Measurements from ENCODE around the gene OR4D1.
"Not testable (repeated sequence)": the region's sequence is repeated elsewhere in the genome, so short reads cannot be mapped to it uniquely, and the experiment has no call there.

Gene OR4D1

GRCh38 chr17:58147930-58148434 lies at the start of gene OR4D1:
Gene OR4D1, plus strand, starts transcription at chr17:58148384. Its CDS starts 6,770 bp downstream, at chr17:58155154.
- DNase-seq: no peak

DNA sequence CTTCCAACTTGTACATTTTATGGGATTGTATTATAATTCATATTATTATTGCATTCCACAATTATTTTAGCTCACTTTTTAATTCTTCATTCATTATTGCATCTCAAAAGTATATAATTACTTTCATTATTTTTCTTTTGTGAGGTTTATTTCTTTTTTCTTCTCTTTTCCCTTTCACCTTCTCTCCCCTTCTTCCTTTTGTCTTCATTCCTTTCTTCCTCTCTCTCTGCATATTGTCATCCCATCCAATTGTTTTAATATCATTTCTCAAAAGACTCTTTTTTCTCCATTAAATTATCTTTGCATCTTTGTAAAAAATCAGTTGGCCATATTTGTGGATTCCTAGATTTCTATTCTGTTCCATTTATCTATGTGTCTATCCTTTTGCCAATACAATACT lies 47.7 kb upstream of the OR4D1 start:
- DNase-seq: no peak

DNA sequence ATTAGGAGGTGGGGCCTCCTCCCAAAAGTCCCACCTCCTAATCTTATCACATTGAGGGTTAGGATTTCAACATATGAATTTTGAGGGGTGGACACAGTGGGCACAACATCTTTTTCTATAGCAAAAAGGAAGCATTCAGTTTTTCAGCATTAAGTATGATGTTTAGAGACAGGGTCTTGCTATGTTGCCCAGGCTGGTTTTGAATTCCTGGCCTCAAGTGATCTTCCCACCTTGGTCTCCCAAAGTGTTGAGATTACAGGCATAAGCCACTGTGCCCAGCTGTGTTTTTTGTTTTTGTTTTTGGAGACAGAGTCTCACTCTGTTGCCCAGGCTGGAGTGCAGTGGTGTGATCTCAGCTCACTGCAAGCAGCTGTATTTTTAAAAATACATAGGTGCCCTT lies 46.3 kb upstream of the OR4D1 start:
- DNase-seq: not testable (repeated sequence)

GRCh38 chr17:58105093-58105492 lies 43.1 kb upstream of the OR4D1 start:
- DNase-seq: no peak

GRCh38 chr17:58107306-58107705 lies 40.9 kb upstream of the OR4D1 start:
- DNase-seq: no peak

DNA sequence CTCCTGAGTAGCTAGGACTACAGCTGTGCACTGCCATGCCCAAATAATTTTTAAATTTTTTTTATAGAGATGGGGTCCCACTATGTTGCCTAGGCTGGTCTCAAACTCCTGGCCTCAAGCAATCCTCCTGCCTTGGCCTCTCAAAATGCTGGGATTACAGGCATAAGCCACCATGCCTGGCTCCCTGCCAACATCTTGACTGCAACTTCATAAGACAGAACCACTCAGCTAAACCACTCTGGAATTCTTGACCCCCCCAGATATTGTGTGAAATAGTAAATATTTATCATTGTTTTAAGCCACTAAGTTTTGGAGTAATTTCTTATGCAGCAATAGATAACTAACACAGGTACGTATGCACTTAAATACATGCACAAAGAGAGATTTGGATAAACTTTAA lies 39.0 kb upstream of the OR4D1 start:
- no peak for DNase-seq

DNA sequence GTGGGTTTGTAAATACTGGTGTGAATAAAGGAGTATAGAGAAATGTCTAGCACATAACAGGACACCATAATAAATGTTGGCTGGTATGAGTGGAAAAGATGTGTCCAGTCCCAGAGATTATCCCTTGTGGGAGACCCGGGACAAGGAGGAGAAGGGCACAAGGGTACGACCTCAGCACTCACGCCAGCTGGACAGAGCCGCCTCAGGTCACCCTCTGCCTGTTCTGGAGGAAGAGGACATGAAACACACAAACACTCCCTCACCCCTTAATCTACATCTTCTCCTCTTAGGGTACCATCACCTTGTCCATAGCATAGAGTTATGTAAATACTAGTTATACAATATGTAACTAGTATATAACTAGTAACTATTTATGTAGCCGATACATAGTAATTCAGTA lies 38.2 kb upstream of the OR4D1 start:
- no peak for DNase-seq

GRCh38 chr17:58111676-58112075 lies 36.5 kb upstream of the OR4D1 start:
- no peak for DNase-seq

- DNase-seq: peak; percentile 73
These were observed 35.1 kb upstream of the OR4D1 start for GRCh38 chr17:58112970-58113631.

DNA sequence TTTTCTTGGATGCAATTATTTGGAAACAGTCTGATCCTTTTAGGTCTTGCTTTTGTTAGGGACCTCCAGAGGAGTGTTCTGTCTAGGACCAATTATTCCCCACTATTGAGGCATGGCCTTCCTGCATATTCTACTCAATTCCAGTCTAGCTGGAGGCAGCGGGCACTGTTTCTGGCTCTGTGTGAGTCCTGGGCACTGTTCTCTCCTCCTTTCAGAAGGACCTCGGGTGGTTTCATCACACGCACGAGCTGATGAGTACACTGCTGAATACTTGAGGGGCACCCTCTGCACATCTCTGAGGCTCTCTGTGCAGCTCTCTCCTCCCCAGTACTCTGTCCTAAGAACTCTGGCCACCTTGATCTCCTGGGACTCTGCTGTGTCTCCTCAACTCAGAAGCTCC lies 34.2 kb upstream of the OR4D1 start:
- no peak for DNase-seq

DNA sequence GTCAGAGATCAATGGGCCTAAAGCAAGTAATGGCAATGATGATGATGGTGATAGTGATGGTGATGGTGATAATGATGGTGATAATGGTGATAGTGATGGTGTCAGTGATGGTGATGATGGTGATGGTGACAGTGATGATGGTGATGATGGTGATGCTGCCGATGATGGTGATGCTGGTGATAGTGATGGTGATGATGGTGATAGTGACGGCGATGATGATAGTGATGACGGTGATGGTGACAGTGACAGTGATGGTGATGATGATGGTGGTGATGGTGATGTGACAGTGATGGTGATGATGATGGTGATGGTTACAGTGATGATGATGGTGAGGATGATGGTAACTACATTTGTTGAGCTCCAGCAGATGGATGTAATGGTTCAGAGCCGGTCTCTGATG lies 30.8 kb upstream of the OR4D1 start:
- DNase-seq: no peak

GRCh38 chr17:58119491-58119890 lies 28.7 kb upstream of the OR4D1 start:
- no peak for DNase-seq

DNA sequence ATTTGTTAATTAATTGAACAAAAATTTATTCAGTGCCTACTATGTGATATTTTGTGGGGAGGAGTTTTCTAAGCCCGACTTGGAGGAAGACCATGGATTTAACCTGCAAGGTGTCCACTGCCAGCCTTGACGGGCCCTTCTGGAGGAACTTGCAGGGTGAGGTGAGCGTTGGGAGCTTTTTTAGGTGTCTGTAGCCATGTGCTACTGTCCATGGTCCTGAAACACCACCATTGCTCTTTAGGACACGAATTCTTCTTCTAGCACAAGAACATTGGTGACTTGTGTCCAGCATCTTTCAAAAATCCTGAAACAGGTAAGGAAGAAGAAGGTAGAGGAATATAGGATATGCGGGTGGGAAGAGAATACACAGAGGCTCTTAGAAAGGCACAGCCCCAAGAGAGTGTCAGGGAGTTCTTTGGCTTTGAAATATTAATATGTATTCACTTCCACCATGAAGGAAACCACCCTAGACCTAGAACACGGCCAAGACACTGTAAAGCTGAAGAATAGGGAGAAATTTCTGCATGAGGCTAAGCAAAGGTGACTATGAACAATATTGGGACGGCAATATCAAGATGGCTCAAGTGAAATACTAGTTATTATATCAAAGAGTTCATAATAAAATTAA lies 27.9 kb upstream of the OR4D1 start:
- DNase-seq: no peak

- no peak for DNase-seq
These were observed 26.3 kb upstream of the OR4D1 start for GRCh38 chr17:58121925-58122324.

DNA sequence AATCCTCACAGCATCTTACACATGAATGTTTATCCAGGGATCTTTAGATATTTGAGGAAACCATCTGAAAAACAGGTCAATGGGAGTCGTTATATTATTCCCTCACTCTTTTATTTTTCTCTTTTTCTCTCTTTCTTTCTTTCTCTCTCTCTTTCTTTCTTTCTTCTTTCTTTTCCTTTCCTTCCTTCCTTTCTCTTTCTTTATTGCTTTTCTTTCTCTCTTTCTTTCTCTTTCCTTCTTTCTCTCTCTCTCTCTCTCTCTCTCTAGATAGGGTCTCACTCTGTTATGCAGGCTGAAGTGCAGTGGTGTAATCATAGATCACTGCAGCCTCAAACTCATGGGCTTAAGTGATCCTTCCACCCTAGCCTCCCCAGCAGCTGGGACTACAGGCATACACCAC lies 20.3 kb upstream of the OR4D1 start:
- no peak for DNase-seq

GRCh38 chr17:58132697-58133096 lies 15.5 kb upstream of the OR4D1 start:
- not testable (repeated sequence) for DNase-seq

- DNase-seq: no peak
These were observed 11.4 kb upstream of the OR4D1 start for GRCh38 chr17:58136669-58137279.

GRCh38 chr17:58141505-58141904 lies 6.7 kb upstream of the OR4D1 start:
- no peak for DNase-seq

GRCh38 chr17:58143335-58143734 lies 4.8 kb upstream of the OR4D1 start:
- DNase-seq: not testable (repeated sequence)

DNA sequence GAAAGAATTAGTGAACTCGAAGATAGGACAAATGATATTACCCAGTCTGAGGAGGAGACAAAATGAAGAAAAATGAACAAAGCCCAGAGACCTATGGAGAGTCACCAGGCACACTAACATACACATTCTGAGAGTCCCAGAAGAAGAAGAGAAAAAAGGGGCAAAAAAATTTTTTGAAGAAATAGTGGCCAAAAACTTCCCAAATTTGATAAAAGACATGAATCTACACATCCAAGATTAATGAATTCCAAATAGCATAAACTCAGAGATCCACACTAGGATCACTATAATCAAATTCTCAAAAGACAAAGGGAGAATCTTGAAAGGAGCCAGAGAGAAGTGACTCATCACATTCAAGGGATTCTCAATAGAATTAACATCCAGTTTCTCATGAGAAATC lies 3.4 kb upstream of the OR4D1 start:
- no peak for DNase-seq

GRCh38 chr17:58148609-58149008 lies 425 bp downstream of the OR4D1 start:
- no peak for DNase-seq

GRCh38 chr17:58150394-58150793 lies 2.2 kb downstream of the OR4D1 start:
- no peak for DNase-seq

GRCh38 chr17:58153046-58153445 lies 4.9 kb downstream of the OR4D1 start:
- no peak for DNase-seq

DNA sequence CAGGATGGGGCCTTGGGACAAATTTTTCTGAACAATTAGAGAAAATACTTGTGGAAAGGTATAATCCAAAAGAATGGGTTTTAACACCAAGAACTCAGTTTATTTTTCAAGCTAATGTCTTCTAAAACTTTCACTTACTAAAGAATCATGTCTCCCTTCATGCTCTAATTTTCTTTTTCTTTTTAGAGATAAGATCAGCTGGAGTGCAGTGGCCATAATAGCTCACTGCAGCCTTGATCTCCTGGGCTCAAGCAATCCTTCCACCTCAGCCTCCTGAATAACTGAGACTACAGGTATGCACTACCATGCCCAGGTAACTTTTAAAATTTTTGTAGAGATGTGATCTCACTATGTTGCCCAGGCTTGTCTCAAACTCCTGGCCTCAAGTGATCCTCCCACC lies 5.5 kb downstream of the OR4D1 start:
- no peak for DNase-seq
